GM12891 (cell line): Measurements from ENCODE around the gene ZNF593.

Experiments
- DNase-seq: peaks from one replicate; pipeline ENCODE4 v3.0.0; 2011; ENCODE audit warnings: low spot score; ENCODE audit not compliant: insufficient read length
- FAIRE-seq: peaks from 2 replicates; lab custom pipeline; 2011; peaks lifted over from hg19 to GRCh38; lab: Jason Lieb, UNC
- PAX5 ChIP-seq: IDR thresholded peaks from 2 replicates; pipeline ENCODE4 v1.6.1; 2011; ENCODE audit warnings: low read length, moderate library complexity, mild to moderate bottlenecking; ENCODE audit not compliant: insufficient read depth, severe bottlenecking
- POLR2A ChIP-seq: IDR thresholded peaks from 2 replicates; pipeline ENCODE4 v1.6.1; 2011; ENCODE audit warnings: low read depth, low read length, control low read depth
- POLR2AphosphoS5 ChIP-seq: IDR thresholded peaks from 2 replicates; pipeline ENCODE4 v1.6.1; 2011; ENCODE audit warnings: low read depth, low read length, control low read depth
- POU2F2 ChIP-seq: IDR thresholded peaks from 2 replicates; pipeline ENCODE4 v1.6.1; 2011; ENCODE audit warnings: low read depth, mild to moderate bottlenecking, control low read depth, low read length, moderate library complexity
- SPI1 ChIP-seq: IDR thresholded peaks from 2 replicates; pipeline ENCODE4 v1.6.1; 2011; ENCODE audit warnings: low read depth, low read length, control low read depth
- TAF1 ChIP-seq: IDR thresholded peaks from 2 replicates; pipeline ENCODE4 v1.6.1; 2011; ENCODE audit warnings: low read depth, low read length, control low read depth

ZNF593 gene

DNA sequence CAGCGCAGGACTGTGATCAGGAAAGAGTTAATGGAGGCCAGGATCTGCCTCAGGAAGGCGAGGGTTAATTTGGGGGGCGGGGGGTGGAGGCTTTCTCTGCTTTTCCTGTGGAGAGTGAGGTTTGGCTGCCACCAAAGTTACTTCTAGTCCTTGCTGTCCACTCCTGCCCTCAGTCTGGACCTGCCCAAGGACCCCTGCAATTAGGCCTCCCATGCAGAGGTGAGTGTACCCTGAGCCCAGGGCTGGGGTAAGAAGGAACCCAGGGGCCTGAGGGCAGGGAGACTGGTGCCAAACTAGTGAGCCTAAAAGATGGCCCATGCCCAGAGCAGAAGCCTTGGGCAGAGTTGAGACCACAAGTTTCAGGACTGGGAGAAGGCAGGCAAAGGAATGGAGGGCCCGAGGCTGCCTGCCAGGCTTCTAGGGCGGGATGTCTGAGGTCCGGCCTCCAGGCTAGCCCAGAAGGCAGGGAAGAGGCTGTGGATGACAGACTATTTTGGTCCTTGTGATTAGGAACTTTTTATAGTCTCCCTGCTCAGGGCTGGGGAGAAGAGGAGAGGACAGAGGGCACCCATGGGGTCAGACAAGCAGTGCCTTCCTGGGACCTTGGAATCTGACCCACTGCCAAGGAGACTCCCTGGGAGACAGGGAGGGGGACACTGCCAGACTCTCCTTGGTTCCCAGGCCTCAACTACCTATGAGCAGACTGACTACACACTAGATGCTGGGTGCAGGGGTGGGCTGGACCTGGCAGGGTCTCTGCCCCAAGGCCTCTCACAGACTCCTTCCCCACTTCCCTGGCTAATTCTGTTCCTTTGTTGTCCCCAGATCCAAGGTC, 10.6 kb upstream of the ZNF593 start, which contains the start of gene FAM110D:
Gene FAM110D, plus strand, starts transcription at position 172 of the 835 bp plus-strand sequence. CDS start 2,213 bp downstream, outside the sequence.
- DNase-seq (no peak), FAIRE-seq (no peak)
- TF ChIP-seq TAF1 (no peak), SPI1 (no peak), POLR2AphosphoS5 (no peak), POU2F2 (no peak)

DNA sequence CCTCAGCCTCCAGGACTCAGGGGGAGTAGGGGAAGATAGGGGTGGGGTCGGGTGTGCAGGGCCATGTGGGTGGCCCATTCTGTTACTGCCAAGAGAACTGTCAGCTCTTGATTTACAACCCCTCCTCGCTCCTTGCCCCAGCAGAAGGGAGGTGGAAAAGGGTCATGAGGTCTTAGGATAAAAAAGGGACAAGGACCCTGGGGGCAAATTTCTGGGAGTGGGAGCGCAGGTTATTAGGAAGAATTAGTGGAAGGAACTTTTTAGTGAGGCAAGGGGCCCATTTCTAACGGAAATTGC, 10.0 kb upstream of the ZNF593 start:
- FAIRE-seq (no peak), DNase-seq (no peak)
- no peak for TF ChIP-seq POLR2A
- no peak for TF ChIP-seq POLR2AphosphoS5
- TF ChIP-seq SPI1, result no peak
- no peak for TF ChIP-seq POU2F2

DNA sequence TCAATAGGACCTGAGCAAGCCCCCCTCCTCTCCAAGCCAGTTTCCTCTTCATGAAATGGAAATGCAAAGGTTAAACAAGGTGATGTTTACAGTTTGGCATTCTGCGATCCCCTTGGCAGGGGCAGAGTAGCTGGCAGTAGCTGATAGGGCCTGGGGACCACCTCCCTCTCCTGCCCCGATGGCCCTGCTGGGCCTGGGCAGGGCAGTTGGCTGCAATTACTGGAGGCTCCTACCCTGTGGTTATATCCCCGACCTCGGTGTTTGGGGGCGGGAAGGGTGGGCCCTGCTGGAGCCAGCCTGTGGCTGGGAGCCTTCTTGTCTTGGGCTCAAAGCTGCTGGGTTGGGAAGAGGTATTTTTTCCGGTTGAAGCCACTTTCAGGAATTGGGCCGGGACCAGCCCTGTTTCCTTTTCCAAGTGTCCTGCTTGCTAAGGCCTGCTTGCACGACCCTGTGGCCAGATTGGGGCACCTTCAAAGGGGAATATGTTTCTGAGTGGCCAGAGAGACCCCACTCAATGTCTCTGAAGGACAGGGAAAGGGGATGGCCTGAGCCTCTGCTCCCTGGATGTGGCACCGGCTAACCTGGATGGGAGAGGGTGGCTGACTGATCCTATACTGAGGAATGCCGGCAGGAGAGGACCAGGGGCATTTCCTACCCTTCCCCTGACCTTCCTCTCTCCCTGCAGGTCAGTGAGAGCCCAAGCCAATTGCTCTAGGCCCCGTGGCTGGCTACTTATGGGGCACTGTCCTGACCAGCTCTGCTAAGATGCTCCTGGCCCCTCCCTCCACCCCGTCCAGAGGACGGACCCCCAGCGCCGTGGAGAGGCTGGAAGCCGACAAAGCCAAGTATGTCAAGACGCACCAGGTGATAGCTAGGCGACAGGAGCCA, 8.9 kb upstream of the ZNF593 start:
- DNase-seq, result no peak
- TF ChIP-seq PAX5 (no peak), POU2F2 (no peak), POLR2A (no peak), SPI1 (no peak)
- no peak for FAIRE-seq

DNA sequence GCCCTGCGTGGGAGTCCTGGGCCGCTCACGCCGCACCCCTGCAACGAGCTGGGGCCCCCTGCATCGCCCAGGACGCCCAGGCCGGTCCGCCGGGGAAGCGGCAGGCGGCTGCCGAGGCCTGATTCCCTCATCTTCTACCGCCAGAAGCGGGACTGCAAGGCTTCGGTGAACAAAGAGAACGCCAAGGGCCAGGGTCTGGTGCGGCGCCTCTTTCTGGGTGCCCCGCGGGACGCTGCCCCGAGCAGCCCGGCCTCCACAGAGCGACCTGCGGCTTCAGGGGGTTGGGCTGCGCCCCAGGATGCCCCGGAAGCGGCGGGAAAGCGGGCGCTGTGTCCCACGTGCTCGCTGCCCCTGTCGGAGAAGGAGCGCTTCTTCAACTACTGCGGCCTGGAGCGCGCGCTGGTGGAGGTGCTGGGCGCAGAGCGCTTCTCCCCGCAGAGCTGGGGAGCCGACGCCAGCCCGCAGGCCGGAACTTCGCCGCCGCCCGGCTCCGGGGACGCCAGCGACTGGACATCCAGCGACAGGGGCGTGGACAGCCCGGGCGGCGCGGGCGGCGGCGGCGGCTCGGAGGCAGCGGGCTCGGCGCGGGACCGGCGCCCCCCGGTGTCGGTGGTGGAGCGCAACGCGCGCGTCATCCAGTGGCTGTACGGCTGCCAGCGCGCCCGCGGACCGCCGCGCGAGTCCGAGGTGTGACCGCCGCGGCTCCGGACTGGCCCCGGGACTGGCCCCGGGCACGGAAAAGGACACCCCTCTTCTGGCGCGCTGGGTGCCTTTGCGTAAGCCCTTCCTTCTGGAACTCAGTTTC, 8.1 kb upstream of the ZNF593 start:
- FAIRE-seq (no peak), DNase-seq (peak; percentile 63)
- no peak for TF ChIP-seq PAX5

DNA sequence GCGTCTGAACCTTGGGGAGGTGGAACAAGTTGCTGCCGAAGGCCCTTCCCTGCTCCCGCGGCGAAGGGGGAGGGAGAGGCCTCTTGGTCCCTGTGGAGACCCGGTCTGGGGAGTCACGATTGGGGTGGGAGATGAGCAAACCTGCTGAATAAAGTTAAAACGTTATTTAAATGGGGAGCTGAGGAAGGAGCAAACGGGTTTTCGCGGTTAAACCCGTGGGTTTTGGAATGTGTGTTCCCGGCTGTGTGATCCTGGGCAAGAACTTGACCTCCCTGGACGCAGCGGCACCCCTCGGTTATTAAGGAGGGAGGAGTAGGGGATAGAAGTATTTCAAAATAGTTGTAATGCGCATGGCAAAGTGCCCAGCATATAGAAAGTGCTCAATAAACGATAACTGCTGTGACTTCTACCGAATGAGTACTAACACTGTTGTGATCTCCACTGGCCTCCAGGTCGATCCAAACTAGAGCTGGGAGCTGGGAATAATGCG, 7.4 kb upstream of the ZNF593 start:
- FAIRE-seq (no peak), DNase-seq (no peak)
- TF ChIP-seq PAX5 (no peak), POLR2A (no peak), POLR2AphosphoS5 (no peak), TAF1 (no peak), POU2F2 (no peak), SPI1 (no peak)

DNA sequence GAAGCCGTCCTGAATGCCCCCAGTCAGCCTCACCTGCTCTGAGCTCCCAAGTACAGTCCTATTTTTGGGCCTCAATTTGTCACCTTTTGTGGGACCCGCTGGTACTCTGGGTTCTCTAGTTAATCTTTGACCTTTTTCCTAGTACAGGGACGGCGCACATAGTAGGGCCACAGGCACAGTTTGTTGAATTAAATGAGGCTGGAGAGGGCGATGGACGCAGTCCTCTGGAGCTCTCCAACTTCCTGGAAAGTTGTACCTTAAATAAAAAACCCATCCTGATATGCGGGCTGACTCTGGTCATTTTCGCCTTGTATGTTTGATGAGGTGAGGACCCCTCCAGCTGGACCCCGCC, 6.0 kb upstream of the ZNF593 start:
- FAIRE-seq (no peak), DNase-seq (no peak)
- TF ChIP-seq POLR2A (no peak), PAX5 (no peak), TAF1 (no peak), POLR2AphosphoS5 (no peak), SPI1 (no peak), POU2F2 (no peak)

DNA sequence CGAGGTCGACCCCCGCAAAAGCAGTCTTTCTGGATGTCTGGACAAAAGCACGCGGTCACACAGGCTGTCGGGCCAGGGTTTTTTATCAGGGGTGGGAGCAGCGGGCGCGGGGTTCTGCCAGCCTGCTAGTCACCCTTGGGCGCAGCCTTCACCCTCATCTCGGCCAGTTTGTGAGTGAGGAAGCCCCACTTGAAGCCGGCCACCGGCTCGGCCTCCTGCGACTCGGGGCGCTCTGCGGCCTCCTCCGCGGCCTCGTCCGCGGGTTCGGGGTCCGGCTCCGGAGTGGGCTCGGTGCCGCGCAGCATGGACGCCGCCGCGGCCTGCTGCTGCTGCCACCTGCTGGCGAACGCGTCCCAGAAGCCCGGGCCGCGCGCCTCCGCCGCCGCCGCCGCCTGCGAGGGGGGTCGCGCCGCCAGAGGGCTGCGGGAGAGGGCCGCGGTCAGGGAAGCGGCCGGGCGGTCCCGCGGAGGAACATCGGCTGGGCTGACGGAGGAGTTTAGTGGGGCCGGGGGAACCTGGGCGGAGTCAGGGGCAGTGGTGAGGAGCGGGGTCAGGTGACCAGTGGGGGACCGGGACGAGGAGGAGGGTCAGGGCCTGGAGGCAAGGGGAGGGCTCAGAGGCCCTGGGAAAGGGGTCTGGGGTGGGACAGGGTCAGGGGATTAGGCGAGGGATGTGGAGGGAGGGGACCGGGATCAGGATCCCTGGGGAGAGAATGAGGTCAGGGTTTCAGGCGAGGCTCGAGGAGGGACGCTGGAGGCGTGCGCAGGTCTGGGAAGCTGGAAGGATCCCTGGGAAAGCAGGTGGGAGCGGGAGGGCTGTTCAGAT, 5.5 kb upstream of the ZNF593 start:
- TF ChIP-seq POLR2A (no peak), PAX5 (no peak), POLR2AphosphoS5 (no peak)
- peak; percentile 71 for DNase-seq
- peak; percentile 9 for FAIRE-seq

DNA sequence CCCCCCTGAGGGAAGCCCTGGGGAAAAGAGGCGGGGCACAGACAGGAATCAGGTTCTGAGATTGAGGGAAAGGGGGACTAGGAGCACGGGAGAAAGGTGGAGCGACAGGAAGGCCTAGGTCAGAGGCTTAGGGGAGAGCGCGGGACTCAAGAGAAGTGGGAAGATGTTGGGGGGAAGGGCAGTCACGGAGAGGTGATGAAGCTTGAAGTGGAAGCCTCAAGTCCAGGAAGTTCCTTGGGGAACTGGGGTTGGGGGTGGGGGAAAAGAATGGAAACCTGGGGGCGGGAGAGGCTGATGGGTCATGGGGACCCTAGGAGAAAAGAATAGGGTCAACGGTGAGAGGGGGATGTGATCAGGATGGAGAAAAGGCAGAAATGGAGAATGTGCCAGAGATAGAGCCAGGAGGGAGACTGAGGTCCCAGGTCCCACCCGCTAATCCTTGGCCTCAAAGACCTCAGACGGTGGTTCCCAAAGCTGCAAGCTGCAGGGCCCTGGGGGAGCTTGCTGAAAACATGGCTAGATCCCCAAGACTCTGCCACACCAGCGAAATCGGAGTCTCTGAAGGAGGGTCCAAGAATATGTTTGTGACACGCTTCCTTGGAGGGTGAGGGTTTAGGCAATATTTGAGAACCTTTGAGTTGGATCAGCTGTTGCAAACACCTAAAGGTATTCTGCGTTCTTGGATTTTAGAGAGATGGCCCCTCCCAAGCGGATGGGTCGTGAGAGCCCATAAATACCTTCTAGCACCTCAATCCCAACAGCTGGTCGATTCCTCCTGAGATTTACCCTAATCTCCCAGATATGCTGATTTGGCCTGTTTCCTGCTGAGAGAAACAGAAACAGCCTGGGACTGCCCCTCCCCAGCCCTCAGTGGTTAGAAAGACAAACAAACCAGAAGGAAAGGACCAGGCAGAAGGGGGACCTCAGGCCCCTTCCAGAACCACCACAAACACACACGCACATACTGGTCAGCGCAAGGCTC, 4.6 kb upstream of the ZNF593 start:
- FAIRE-seq (no peak), DNase-seq (no peak)
- TF ChIP-seq SPI1 (no peak), PAX5 (no peak), POLR2AphosphoS5 (no peak), POLR2A (no peak), TAF1 (no peak), POU2F2 (no peak)
